ENCODE results near the gene SSX2IP. TPM values are rescaled to one million over a fixed set of nuclear protein-coding genes. Genes with fewer than 3 reads are reported as not detected.
"Not testable (repeated sequence)": the region's sequence is repeated elsewhere in the genome, so short reads cannot be mapped to it uniquely, and the experiment has no call there.

Gene SSX2IP
- total RNA-seq, 2 donors from 2014 or later: 4.1 to 10.7 TPM

DNA sequence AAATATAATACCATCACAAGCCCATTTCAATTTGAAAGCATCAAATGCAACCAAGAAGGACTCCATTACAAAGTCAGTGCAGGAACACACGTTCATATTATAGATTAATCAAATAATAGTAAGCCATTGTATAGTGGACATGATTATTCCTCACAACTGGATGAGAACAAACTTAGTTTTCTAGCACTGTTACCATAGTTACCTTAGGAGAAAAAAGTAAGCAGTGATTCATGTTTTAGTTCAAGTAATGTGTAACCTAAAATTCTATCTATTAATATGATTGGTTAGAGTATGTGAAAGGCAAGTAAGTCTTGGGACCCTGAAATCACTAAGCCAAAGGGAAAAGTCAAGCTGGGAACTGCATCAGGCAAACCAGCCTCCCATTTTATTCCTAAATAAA lies 15.2 kb downstream of the SSX2IP start:
- Mint-ChIP-seq H3K36me3 (ENCODE audit: low read depth) (no peaks in the 10 kb centered on the region), H3K27ac (no peak overlapping the region), H3K4me1 (no peaks in the 10 kb centered on the region), H3K9me3 (no peaks in the 10 kb centered on the region), H3K4me3 (no peak overlapping the region), H3K27me3 (no peaks in the 10 kb centered on the region)
- ATAC-seq (replicated peaks): no peak

GRCh38 chr1:84674705-84675104 lies 15.6 kb downstream of the SSX2IP start:
- H3K36me3 Mint-ChIP-seq (ENCODE audit: low read depth): peaks cover 2% of the 10 kb centered on the region
- ATAC-seq (replicated peaks): no peak
- no peaks in the 10 kb centered on the region for H3K9me3 Mint-ChIP-seq
- no peak overlapping the region for H3K4me3 Mint-ChIP-seq
- H3K27me3 Mint-ChIP-seq: no peaks in the 10 kb centered on the region
- H3K27ac Mint-ChIP-seq: no peak overlapping the region
- H3K4me1 Mint-ChIP-seq: no peaks in the 10 kb centered on the region

GRCh38 chr1:84674021-84674420 lies 16.2 kb downstream of the SSX2IP start:
- ATAC-seq (replicated peaks): no peak
- Mint-ChIP-seq H3K36me3 (ENCODE audit: low read depth) (peaks cover 5% of the 10 kb centered on the region), H3K4me3 (no peak overlapping the region), H3K27me3 (no peaks in the 10 kb centered on the region), H3K27ac (no peak overlapping the region), H3K4me1 (no peaks in the 10 kb centered on the region), H3K9me3 (no peaks in the 10 kb centered on the region)

DNA sequence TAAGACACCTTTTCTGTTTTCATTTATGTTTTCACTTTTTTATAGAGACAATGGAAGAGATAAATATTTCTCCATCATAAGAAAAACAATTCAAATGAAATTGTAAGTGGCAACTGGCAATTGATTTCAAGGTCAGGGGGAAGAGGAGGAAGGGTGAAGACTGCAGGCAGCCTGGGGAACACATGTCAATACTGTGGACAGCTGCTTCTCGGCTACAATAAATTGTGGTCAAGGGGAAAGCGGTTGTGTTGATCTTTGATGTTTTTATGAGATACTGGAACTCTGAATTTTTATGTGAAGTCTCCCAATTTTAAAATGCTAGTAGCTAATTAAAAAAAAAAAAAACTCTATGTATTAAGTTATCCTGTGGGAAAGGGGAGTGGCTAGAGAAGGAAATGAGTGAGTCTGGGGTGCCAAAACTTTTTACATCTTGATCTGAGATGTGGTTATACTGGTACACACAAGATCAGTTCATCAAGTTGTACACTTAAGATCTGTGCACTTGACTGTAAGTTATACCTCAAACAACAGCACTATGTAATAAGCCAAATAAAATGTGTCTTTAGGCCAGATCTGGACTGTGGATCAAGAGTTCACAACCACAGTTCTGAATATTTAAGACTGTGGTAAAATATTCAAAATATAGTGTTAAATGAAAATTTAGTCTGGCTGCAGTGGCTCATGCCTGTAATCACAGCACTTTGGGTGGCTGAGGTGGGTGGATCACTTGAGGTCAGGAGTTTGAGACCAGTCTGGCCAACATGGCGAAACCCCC lies 18.0 kb downstream of the SSX2IP start:
- Mint-ChIP-seq H3K4me3 (no peak overlapping the region), H3K27me3 (no peaks in the 10 kb centered on the region), H3K4me1 (no peaks in the 10 kb centered on the region), H3K27ac (peak overlapping the region; percentile 42), H3K9me3 (no peaks in the 10 kb centered on the region), H3K36me3 (ENCODE audit: low read depth) (peaks cover 5% of the 10 kb centered on the region)
- no peak for ATAC-seq (replicated peaks)

GRCh38 chr1:84669831-84670230 lies 20.4 kb downstream of the SSX2IP start:
- ATAC-seq (replicated peaks): no peak
- H3K36me3 Mint-ChIP-seq (ENCODE audit: low read depth): peaks cover 5% of the 10 kb centered on the region
- H3K27me3 Mint-ChIP-seq: no peaks in the 10 kb centered on the region
- no peak overlapping the region for H3K4me3 Mint-ChIP-seq
- H3K4me1 Mint-ChIP-seq: no peaks in the 10 kb centered on the region
- H3K27ac Mint-ChIP-seq: no peak overlapping the region
- H3K9me3 Mint-ChIP-seq: no peaks in the 10 kb centered on the region

DNA sequence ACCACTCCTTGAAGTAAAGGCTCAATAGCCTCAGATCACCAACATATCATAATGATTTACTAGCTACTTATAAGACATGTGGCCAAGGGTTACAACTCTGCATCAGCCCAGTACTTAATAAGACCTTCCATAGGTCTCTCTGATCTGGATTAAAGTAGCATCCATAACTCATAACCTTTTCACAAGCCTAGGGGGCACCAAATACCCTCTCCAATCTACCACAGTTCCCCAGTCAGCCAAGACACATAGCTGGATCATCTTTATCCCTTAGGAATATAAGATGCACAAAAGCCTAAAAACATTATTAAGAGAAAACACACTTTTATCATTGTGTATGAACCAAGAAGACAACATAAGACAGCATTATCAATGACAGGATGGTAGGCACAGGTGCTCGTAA lies 22.1 kb downstream of the SSX2IP start:
- Mint-ChIP-seq H3K27me3 (no peaks in the 10 kb centered on the region), H3K4me3 (no peak overlapping the region), H3K27ac (no peak overlapping the region), H3K9me3 (no peaks in the 10 kb centered on the region), H3K36me3 (ENCODE audit: low read depth) (peaks cover 5% of the 10 kb centered on the region), H3K4me1 (no peaks in the 10 kb centered on the region)
- ATAC-seq (replicated peaks): no peak

DNA sequence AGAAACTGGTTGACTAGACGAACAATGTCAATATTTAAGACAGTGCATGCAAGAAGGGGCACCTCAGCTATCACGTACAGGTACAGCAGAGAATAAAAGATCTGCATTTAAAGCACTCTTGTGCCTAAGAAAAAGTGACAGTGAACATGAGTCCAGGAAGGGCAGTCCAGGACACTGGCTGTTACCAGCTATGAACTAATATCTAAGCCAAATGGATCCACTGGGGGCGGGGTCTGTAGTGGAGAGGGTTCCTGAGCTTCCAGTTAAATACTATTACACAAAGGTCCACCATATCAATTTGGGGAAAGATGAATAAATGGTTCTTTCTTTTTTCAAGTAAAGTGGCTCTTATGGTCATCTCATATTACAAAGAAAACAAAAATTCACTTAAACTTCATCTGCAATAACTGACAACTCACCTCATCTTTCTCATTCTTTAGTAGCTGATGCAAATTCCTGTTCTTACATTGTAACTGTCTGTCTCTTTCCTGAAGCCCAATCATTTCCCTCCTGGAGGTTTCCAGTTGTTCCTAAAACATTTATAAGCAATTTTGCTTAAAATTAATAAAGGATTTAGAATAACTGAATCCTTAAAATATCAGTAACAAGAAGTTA lies 24.5 kb downstream of the SSX2IP start:
- Mint-ChIP-seq H3K27me3 (no peaks in the 10 kb centered on the region), H3K27ac (no peak overlapping the region), H3K36me3 (ENCODE audit: low read depth) (peaks cover 12% of the 10 kb centered on the region), H3K4me1 (no peaks in the 10 kb centered on the region), H3K4me3 (no peak overlapping the region), H3K9me3 (no peaks in the 10 kb centered on the region)
- ATAC-seq (replicated peaks): no peak

- H3K27me3 Mint-ChIP-seq: no peaks in the 10 kb centered on the region
- H3K27ac Mint-ChIP-seq: no peak overlapping the region
- peak; percentile 37 for ATAC-seq (replicated peaks)
- H3K4me3 Mint-ChIP-seq: no peak overlapping the region
- no peaks in the 10 kb centered on the region for H3K4me1 Mint-ChIP-seq
- H3K9me3 Mint-ChIP-seq: no peaks in the 10 kb centered on the region
- H3K36me3 Mint-ChIP-seq (ENCODE audit: low read depth): peaks cover 46% of the 10 kb centered on the region
These were observed 37.1 kb downstream of the SSX2IP start for GRCh38 chr1:84653130-84653677.

GRCh38 chr1:84644472-84644871 lies 45.8 kb downstream of the SSX2IP start:
- H3K9me3 Mint-ChIP-seq: no peaks in the 10 kb centered on the region
- H3K4me3 Mint-ChIP-seq: no peak overlapping the region
- peaks cover 9% of the 10 kb centered on the region for H3K36me3 Mint-ChIP-seq (ENCODE audit: low read depth)
- H3K4me1 Mint-ChIP-seq: no peaks in the 10 kb centered on the region
- ATAC-seq (replicated peaks): no peak
- no peaks in the 10 kb centered on the region for H3K27me3 Mint-ChIP-seq
- H3K27ac Mint-ChIP-seq: no peak overlapping the region

DNA sequence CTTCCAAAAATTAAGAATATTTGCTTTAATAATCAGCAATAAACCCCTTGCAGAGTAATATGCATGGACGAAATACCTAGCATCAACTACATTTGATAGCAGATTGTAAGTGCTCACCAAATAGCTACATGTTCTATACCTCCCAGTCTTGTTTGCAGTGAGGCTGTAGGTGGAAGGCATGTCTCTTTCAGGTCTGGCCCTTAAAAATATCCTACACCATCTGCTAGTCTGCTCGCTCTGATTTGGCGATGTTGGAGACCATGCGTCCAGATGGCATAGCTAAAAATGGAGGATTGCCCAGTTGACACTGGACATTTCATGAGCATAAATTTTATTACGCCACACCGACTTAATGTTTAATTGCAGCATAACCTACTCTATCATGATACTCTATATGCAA lies 47.1 kb downstream of the SSX2IP start:
- no peak for ATAC-seq (replicated peaks)
- Mint-ChIP-seq H3K4me1 (no peaks in the 10 kb centered on the region), H3K4me3 (no peak overlapping the region), H3K36me3 (ENCODE audit: low read depth) (peaks cover 7% of the 10 kb centered on the region), H3K27me3 (no peaks in the 10 kb centered on the region), H3K27ac (no peak overlapping the region), H3K9me3 (no peaks in the 10 kb centered on the region)

DNA sequence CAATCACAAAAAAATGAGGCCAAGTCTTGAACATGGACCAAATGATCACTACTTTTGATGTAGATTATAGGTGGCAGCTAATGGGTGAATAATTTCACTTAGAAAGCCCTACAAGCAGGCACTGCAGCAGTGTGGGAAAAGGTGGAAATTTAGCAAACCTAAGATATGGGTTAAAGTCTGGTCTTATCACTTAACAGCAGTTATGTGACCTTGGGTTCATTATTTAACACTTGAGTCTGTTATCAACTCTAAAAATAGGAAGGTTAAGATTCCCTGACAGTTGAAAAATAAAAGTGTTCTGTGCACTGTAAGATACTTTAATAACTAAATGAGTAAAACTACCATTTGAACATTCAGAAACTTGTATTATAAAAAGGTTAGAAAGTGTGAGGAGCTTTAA lies 47.5 kb downstream of the SSX2IP start:
- ATAC-seq (replicated peaks): no peak
- Mint-ChIP-seq H3K9me3 (no peaks in the 10 kb centered on the region), H3K36me3 (ENCODE audit: low read depth) (peaks cover 7% of the 10 kb centered on the region), H3K27ac (no peak overlapping the region), H3K4me1 (no peaks in the 10 kb centered on the region), H3K27me3 (no peaks in the 10 kb centered on the region), H3K4me3 (no peak overlapping the region)

- H3K9me3 Mint-ChIP-seq; H3K36me3 Mint-ChIP-seq (ENCODE audit: low read depth); H3K4me1 Mint-ChIP-seq; H3K27ac Mint-ChIP-seq; H3K27me3 Mint-ChIP-seq; H3K4me3 Mint-ChIP-seq; ATAC-seq (replicated peaks): not testable (repeated sequence)
These were observed 50.5 kb downstream of the SSX2IP start for GRCh38 chr1:84639731-84640130.

DNA sequence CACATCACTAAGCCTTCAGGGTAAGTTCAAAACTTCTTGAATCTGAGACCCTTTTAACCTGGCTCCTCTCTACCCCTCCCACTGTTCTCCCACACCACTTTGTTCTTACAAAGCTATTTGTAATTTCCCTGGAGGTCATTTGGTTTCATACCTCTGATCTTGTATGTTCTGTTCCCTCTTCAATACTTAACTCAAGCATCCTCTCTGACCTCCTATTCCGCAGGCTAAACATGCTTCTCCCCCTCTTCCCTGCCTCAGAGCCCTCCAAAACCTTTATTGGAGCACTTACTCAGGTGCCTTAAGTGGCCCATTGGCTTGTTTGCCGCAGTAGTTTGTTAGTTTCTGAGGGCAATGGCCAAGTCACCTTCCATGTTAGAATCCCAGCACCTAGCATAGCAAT lies 54.8 kb downstream of the SSX2IP start:
- no peaks in the 10 kb centered on the region for H3K9me3 Mint-ChIP-seq
- H3K4me3 Mint-ChIP-seq: no peak overlapping the region
- ATAC-seq (replicated peaks): no peak
- no peak overlapping the region for H3K27ac Mint-ChIP-seq
- peaks cover 9% of the 10 kb centered on the region for H3K27me3 Mint-ChIP-seq
- H3K36me3 Mint-ChIP-seq (ENCODE audit: low read depth): no peaks in the 10 kb centered on the region
- H3K4me1 Mint-ChIP-seq: peaks cover 5% of the 10 kb centered on the region

DNA sequence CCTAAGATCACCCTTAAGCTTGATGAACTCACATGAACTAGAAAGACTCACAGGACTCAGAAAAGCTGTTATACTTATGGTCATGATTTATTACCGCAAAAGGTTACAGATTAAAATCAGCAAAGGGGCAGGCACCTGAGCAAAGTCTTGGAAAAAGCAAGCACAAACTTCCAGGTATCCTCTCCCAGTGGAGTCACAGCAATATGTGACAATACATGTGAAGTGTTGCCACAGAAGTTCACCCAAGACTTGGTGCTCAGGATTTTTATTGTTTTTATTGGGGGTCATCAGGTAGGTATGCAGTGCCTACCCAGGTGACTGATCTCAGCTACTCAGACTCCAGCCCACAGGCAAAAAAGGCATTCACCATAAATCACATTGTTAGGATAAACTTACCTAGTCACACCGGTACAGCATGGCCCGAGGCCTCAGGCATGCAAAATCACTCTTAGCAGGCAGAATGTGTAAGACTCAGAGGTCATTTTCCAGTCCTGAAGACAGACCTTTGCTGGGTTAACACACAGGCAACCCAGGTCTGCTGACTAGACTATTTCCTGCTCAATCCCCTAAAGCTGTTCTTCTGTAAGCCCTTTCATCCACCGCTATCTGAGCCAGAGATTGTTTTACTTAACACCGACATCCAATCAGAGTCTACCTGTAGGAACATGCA lies 55.6 kb downstream of the SSX2IP start:
- Mint-ChIP-seq H3K27ac (no peak overlapping the region), H3K27me3 (peaks cover 12% of the 10 kb centered on the region), H3K9me3 (no peaks in the 10 kb centered on the region), H3K36me3 (ENCODE audit: low read depth) (no peaks in the 10 kb centered on the region), H3K4me1 (peaks cover 5% of the 10 kb centered on the region), H3K4me3 (no peak overlapping the region)
- ATAC-seq (replicated peaks): no peak
